CD4-positive, alpha-beta T cell (primary cell): ENCODE data around the gene BZW1. TPM values are rescaled to one million over a fixed set of nuclear protein-coding genes. Genes with fewer than 3 reads are reported as not detected.

Source experiments
- ATAC-seq: fragments of 200-7000 bp; cut with Tn5 transposase; one replicate; pipeline ENCODE4 v1.10.0; 2022; ENCODE audit warnings: mild to moderate bottlenecking; ENCODE audit not compliant: poor library complexity
- CTCF ChIA-PET: fragments of 350-600 bp; sonication (Branson Sonifier 250); formaldehyde crosslinking; loops from one replicate; lab custom pipeline; 2021; ENCODE audit warnings: antibody characterized with exemption, inconsistent platforms; lab: Charles Lee
- POLR2A ChIA-PET: fragments of 350-600 bp; sonication (Branson Sonifier 250); formaldehyde crosslinking; loops from one replicate; lab custom pipeline; 2021; ENCODE audit warnings: antibody characterized with exemption, inconsistent platforms; lab: Charles Lee
- DNase-seq, 14 experiments: peaks; one replicate each; pipeline ENCODE4 v3.0.0-alpha.2; 2013 to 2020; ENCODE audit warnings: mixed read lengths in 2 of 14
- H3K27ac ChIP-seq, 2 donors: one replicate each; pipeline versions ENCODE4 v1.5.1 to v1.7.0; 2013; ENCODE audit warnings: low read length in 2 of 2, low read depth in 1 of 2, mild to moderate bottlenecking in 1 of 2
- H3K27me3 ChIP-seq, 2 experiments: 1 replicate in 1 of 2; 2 replicates in 1 of 2; pipeline versions ENCODE4 v1.6.1 to v1.7.0; 2013; ENCODE audit warnings: low read length in 2 of 2, control low read depth in 1 of 2, mild to moderate bottlenecking in 1 of 2, moderate library complexity in 1 of 2; ENCODE audit not compliant: insufficient read depth in 2 of 2, control insufficient read depth in 1 of 2
- H3K36me3 ChIP-seq: one replicate; pipeline ENCODE4 v1.6.1; 2013; ENCODE audit warnings: low read length, control low read depth; ENCODE audit not compliant: insufficient read depth
- H3K4me1 ChIP-seq: one replicate; pipeline ENCODE4 v1.6.1; 2013; ENCODE audit warnings: low read length, control low read depth; ENCODE audit not compliant: insufficient read depth
- H3K4me3 ChIP-seq: one replicate; pipeline ENCODE4 v1.5.1; 2013; ENCODE audit warnings: mild to moderate bottlenecking, low read length, moderate library complexity
- H3K9me3 ChIP-seq, 2 experiments: 1 replicate in 1 of 2; 2 replicates in 1 of 2; pipeline versions ENCODE4 v1.6.1 to v1.7.0; 2013; ENCODE audit warnings: low read length in 2 of 2, mild to moderate bottlenecking in 2 of 2, control low read depth in 1 of 2, moderate library complexity in 1 of 2; ENCODE audit not compliant: control insufficient read depth in 1 of 2, insufficient read depth in 1 of 2
- H3K27ac Mint-ChIP-seq: one replicate; pipeline ENCODE4 v1.8.0; 2020; ENCODE audit warnings: mixed read lengths
- H3K27me3 Mint-ChIP-seq: one replicate; pipeline ENCODE4 v1.8.0; 2021; ENCODE audit warnings: mixed read lengths
- H3K36me3 Mint-ChIP-seq: one replicate; pipeline ENCODE4 v1.8.0; 2021; ENCODE audit warnings: low read depth, mixed read lengths
- H3K4me1 Mint-ChIP-seq: one replicate; pipeline ENCODE4 v1.8.0; 2021; ENCODE audit warnings: low read depth, mixed read lengths
- H3K4me3 Mint-ChIP-seq: one replicate; pipeline ENCODE4 v1.8.0; 2020; ENCODE audit warnings: mild to moderate bottlenecking, mixed read lengths
- H3K9me3 Mint-ChIP-seq: one replicate; pipeline ENCODE4 v1.8.0; 2020; ENCODE audit warnings: mixed read lengths
- CTCF ChIP-seq: fragments of 200-600 bp; IDR thresholded peaks from one replicate; pipeline ENCODE4 v1.8.0; 2022; ENCODE audit warnings: antibody characterized with exemption, mild to moderate bottlenecking
- intact Hi-C, 2 experiments: fragments of 100-400 bp; cut with DNase I in 1 of 2; cut with micrococcal nuclease in 1 of 2; formaldehyde crosslinking; loops; one replicate each; pipeline versions ENCODE4 v1.15.1 to v1.9.0; 2023 to 2025; cut with DNase I, micrococcal nuclease
- total RNA-seq, 174 experiments: library from RNA in 2 of 174; stranded (reverse) in 2 of 174; gene quantifications; one replicate each; pipeline ENCODE4 v1.2.3 and lab custom pipeline; 2021 to 2026

BZW1 gene
- total RNA-seq, 2 experiments from 2014 or later = 190 to 192 TPM

- no peak overlapping the region for H3K4me3 Mint-ChIP-seq
- no peaks in the 10 kb centered on the region for H3K36me3 ChIP-seq
- no peaks in the 10 kb centered on the region for H3K27me3 ChIP-seq
- H3K4me3 ChIP-seq = no peak overlapping the region
- H3K36me3 Mint-ChIP-seq = no peaks in the 10 kb centered on the region
- no peak for TF ChIP-seq CTCF
- intact Hi-C loops = no loop called here
- H3K9me3 ChIP-seq = no peaks in the 10 kb centered on the region
- no peak overlapping the region for H3K27ac Mint-ChIP-seq
- ChIA-PET POLR2A (no interaction called here), CTCF (interaction anchor here (1.3 kb wide), 1 partner anchor 52 kb away, joined by 3 read pairs; no protein-coding TSS in a partner anchor)
- H3K27me3 Mint-ChIP-seq = no peaks in the 10 kb centered on the region
- no peak overlapping the region for H3K27ac ChIP-seq
- DNase-seq (peak in 1 of 14 experiments; percentile 7), ATAC-seq (peak; percentile 29)
- H3K4me1 ChIP-seq = no peaks in the 10 kb centered on the region
- no peaks in the 10 kb centered on the region for H3K4me1 Mint-ChIP-seq
- H3K9me3 Mint-ChIP-seq = no peaks in the 10 kb centered on the region
Observed at GRCh38 chr2:200765139-200765951, 46.4 kb upstream of the BZW1 start.

DNA sequence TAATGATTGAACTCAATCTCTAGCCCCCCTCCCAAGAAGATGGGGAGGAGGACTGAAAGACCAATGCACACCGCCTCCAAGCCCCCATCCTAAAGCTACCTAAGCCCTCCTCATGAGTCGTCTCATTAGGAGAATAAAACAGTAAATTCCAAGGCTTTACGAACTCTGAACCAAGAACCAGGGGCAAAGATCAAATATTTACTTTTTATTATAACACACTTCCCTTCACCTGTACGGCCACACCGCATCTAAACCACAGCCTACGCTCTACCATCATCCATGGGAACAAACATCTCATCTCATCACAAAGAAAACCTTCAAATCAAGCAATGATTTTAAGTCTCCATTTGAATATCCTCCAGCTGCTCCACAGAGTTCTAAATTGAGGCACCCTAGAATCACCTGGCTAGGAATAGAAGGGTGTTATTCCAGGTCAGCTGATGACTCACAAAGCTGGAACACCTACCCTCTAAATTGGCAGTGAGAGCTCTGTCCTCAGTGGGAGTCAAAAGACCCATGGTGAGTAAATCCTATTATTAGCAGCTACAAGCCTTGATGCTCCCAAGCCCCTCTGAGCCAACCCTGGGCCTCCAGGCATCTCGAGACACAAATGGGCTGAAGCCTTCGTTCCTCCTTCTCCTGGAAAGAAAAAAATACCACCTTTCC is 45.6 kb upstream of the BZW1 start:
- POLR2A ChIA-PET = no interaction called here
- DNase-seq = no peak
- Mint-ChIP-seq H3K27me3 (no peaks in the 10 kb centered on the region), H3K27ac (no peak overlapping the region), H3K9me3 (no peaks in the 10 kb centered on the region), H3K4me3 (no peak overlapping the region), H3K4me1 (no peaks in the 10 kb centered on the region), H3K36me3 (no peaks in the 10 kb centered on the region)
- Histone ChIP-seq H3K27me3 (no peaks in the 10 kb centered on the region), H3K27ac (no peak overlapping the region), H3K4me1 (no peaks in the 10 kb centered on the region), H3K9me3 (no peaks in the 10 kb centered on the region), H3K36me3 (no peaks in the 10 kb centered on the region), H3K4me3 (no peak overlapping the region)
- intact Hi-C loops = no loop called here
- no peak for TF ChIP-seq CTCF
- no peak for ATAC-seq
- CTCF ChIA-PET = interaction anchor here (1.3 kb wide), 1 partner anchor 53 kb away, joined by 3 read pairs; no protein-coding TSS in a partner anchor

- Histone ChIP-seq H3K27me3 (no peaks in the 10 kb centered on the region), H3K36me3 (no peaks in the 10 kb centered on the region), H3K4me1 (no peaks in the 10 kb centered on the region), H3K4me3 (no peak overlapping the region), H3K27ac (no peak overlapping the region), H3K9me3 (no peaks in the 10 kb centered on the region)
- Mint-ChIP-seq H3K4me3 (no peak overlapping the region), H3K36me3 (no peaks in the 10 kb centered on the region), H3K9me3 (peaks cover 2% of the 10 kb centered on the region), H3K27me3 (no peaks in the 10 kb centered on the region), H3K27ac (no peak overlapping the region), H3K4me1 (no peaks in the 10 kb centered on the region)
- CTCF ChIA-PET = no interaction called here
- DNase-seq (no peak), ATAC-seq (no peak)
- POLR2A ChIA-PET = no interaction called here
- no peak for TF ChIP-seq CTCF
- intact Hi-C loops = no loop called here
Observed at GRCh38 chr2:200767111-200767885, 44.4 kb upstream of the BZW1 start.
